Left kidney (tissue), 2 donors: ENCODE data around the gene B3GALT5. TPM values are rescaled to one million over a fixed set of nuclear protein-coding genes. Genes with fewer than 3 reads are reported as not detected.

Experiments
- DNase-seq: peaks from one replicate; pipeline ENCODE4 v3.0.0-alpha.2; 2013
- polyA plus RNA-seq: library from polyadenylated mRNA; unstranded; fragments of 120-200 nt; gene quantifications from one replicate; pipeline ENCODE4 v1.2.1, GENCODE V29; 2013; ENCODE audit not compliant: insufficient read length

Gene B3GALT5
- polyA plus RNA-seq, 1 donor = 1.8 TPM

GRCh38 chr21:39700318-39700717 is 87.6 kb downstream of the B3GALT5 start:
- DNase-seq = no peak

GRCh38 chr21:39703578-39703977 is 90.8 kb downstream of the B3GALT5 start:
- DNase-seq = no peak

DNA sequence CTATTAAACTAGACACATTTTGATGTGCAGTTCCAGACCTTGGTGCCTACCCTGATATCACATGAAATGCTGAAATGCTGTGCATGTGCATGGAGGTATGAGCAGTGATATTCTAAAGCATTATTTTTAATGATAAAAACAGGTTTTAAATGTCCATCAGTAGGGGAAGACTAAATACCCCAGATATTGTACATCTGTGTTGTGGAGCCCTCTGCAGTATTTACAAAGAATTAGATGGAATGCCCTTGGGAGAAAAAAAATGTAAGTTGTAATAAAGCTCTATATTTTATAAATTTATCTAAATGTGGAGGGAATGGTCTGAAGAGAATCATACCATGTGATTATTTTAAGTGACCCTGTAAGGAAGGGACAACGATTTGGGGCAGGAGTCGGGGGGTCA is 93.1 kb downstream of the B3GALT5 start:
- no peak for DNase-seq

- DNase-seq = no peak
Measured at GRCh38 chr21:39707316-39707715, 94.6 kb downstream of the B3GALT5 start.

DNA sequence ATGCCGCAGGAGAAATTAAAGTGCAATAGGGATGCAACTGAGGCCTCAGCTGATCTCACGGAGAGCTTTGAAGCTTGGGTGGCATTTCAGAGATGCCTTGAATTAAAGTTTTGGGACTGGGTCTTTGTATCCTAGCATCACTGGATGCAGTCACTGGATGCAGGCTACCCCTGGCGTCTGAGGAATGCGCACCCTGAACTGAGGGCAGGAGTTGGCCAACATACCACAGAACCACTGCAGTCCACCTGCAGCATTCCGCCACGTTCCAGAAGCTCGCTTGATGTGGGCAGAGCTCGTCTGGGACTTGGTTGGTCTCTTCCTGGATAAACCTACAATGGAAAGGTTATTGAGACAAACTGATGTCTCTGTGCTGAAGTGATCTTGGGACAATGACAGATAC is 98.1 kb downstream of the B3GALT5 start:
- DNase-seq = no peak

GRCh38 chr21:39712273-39712672 is 99.5 kb downstream of the B3GALT5 start:
- DNase-seq = no peak

- no peak for DNase-seq
Measured at GRCh38 chr21:39712976-39713375, 100.2 kb downstream of the B3GALT5 start.

DNA sequence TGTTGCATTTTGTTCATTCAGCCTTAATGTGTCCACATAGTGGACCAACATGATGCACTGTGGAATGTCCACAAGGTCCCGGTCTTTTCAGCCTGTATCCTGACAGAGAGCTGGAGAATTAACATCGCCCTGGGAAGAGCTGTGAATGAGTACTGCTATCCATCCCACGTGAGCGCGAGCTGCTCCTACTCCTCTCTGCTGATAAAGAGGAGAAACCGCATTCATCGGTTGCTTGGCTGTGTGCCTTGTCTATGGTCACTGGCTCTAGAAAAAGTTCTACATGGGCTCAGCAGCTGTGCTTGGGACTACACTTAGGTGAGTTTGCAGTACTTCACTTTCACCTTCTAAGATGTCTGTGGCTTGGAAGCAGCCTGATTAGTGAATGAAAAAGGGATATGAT is 101.2 kb downstream of the B3GALT5 start:
- no peak for DNase-seq

GRCh38 chr21:39714331-39714730 is 101.6 kb downstream of the B3GALT5 start:
- no peak for DNase-seq

GRCh38 chr21:39715804-39716397 is 103.2 kb downstream of the B3GALT5 start:
- peak; percentile 49 for DNase-seq

- no peak for DNase-seq
Measured at GRCh38 chr21:39720126-39720778, 107.5 kb downstream of the B3GALT5 start.

DNA sequence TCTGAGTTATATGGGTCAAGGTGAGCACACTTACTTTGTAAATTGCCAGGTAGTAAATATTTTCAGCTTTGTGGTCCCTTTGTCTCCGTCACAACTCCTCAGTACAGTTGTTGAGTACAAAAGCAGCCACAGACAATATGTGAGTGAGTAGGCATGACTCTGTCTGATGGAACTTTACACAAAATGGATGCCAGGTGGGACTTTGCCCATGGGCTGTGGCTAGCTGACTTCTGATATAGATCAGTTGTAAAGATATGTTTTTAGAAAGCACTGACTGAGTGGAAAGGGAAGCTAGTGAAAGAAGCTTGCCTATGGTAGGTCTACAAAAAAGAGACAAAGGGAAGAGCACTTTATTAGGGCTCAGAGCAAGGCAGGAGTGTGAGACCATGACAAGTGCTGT is 109.1 kb downstream of the B3GALT5 start:
- DNase-seq = no peak

Other genes with a start within 250 kb of the B3GALT5 start
- 7.0 TPM for gene LCA5L, start 167.2 kb upstream of the B3GALT5 start, polyA plus RNA-seq
- gene SH3BGR, start 161.0 kb upstream of the B3GALT5 start, polyA plus RNA-seq = 4.3 TPM
- 1.3 TPM for gene IGSF5, start 132.2 kb downstream of the B3GALT5 start, polyA plus RNA-seq